Upper lobe of right lung (tissue), 1 donor: Measurements from ENCODE around the gene STXBP5. TPM values are rescaled to one million over a fixed set of nuclear protein-coding genes. Genes with fewer than 3 reads are reported as not detected.

Experiments used
- ATAC-seq: fragments of 200-7000 bp; cut with Tn5 transposase; one replicate; pipeline ENCODE4 v1.9.1; 2020; ENCODE audit warnings: mild to moderate bottlenecking, moderate library complexity
- DNase-seq: peaks from one replicate; pipeline ENCODE4 v3.0.0-alpha.2; 2020
- H3K27ac ChIP-seq: fragments of 200-600 bp; one replicate; pipeline ENCODE4 v1.8.0; 2022
- H3K27me3 ChIP-seq: fragments of 200-600 bp; one replicate; pipeline ENCODE4 v1.8.0; 2022; ENCODE audit warnings: mild to moderate bottlenecking
- H3K36me3 ChIP-seq: fragments of 200-600 bp; one replicate; pipeline ENCODE4 v1.8.0; 2022
- H3K4me1 ChIP-seq: fragments of 200-600 bp; one replicate; pipeline ENCODE4 v1.8.0; 2022
- H3K4me3 ChIP-seq: fragments of 200-600 bp; one replicate; pipeline ENCODE4 v1.8.0; 2022; ENCODE audit warnings: mild to moderate bottlenecking
- H3K9me3 ChIP-seq: fragments of 200-600 bp; one replicate; pipeline ENCODE4 v1.8.0; 2022
- intact Hi-C: fragments of 100-400 bp; cut with DNase I; formaldehyde crosslinking; loops from one replicate; pipeline ENCODE4 v1.11.0; 2022
- total RNA-seq: library from RNA; stranded (reverse); fragmentation: NEBNext Ultra II Directional; extraction: Animal tissue kit (Norgen Biotek cat#: 25700); gene quantifications from one replicate; pipeline ENCODE4 v1.2.1, GENCODE V29; 2021
- TF ChIP-seq, protein P1 (sequence below): fragments of 200-600 bp; IDR thresholded peaks from one replicate; pipeline ENCODE4 v1.8.0; 2022; ENCODE audit warnings: antibody characterized with exemption
- donor health status: DM: no; HTN: yes; CAD: no; lungs with severe emphysema.

The STXBP5 gene
- total RNA-seq, 1 donor from 2014 or later: 22.1 TPM

DNA sequence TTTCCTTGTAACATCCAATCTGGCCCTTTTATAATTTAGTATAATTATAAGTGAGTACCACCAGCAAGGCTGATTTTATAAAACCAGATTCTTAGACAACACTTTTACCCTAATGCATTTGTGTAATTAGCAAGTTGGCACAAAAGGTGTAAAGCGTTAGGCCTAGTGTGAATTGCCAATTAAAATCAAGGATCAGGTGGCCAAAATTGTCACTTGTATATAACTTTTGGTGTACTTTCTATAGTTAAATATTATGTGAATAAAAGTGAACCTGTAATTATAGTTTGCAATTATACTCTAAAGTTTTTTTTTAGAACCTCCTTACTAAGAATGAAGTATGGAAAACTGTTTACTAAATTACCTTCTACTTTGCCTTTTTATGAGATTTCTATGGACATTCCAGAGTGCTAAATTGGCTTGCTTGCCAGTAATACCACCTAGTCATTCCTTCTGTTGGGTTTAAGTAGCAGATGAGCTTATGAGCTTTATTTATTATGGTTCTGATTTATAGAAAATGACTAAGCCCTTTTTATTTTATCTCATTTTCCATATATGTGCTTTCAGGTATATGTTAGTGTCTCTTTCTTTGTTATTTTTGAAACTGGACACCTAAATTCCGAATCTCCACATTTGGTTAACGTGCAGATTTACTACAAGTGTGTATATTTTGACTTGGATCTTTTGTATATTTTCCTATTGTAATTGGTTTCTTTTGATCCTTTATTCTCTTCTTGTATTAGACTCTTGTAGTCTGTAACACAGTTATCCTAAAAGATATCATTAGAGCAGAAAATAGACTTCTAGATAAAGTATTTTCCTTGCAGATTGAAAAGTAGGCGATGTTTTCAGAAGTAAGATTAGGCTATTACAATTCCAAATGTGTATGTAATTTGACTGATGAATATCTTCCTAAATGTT lies 3.9 kb downstream of the STXBP5 start:
- no peak for DNase-seq
- Histone ChIP-seq H3K36me3 (no peaks in the 10 kb centered on the region), H3K27ac (peak overlapping the region; percentile 53), H3K27me3 (no peaks in the 10 kb centered on the region), H3K4me1 (peaks cover 10% of the 10 kb centered on the region), H3K9me3 (no peaks in the 10 kb centered on the region), H3K4me3 (peak overlapping the region; percentile 25)
- intact Hi-C loops: no loop called here
- TF ChIP-seq, protein P1, sequence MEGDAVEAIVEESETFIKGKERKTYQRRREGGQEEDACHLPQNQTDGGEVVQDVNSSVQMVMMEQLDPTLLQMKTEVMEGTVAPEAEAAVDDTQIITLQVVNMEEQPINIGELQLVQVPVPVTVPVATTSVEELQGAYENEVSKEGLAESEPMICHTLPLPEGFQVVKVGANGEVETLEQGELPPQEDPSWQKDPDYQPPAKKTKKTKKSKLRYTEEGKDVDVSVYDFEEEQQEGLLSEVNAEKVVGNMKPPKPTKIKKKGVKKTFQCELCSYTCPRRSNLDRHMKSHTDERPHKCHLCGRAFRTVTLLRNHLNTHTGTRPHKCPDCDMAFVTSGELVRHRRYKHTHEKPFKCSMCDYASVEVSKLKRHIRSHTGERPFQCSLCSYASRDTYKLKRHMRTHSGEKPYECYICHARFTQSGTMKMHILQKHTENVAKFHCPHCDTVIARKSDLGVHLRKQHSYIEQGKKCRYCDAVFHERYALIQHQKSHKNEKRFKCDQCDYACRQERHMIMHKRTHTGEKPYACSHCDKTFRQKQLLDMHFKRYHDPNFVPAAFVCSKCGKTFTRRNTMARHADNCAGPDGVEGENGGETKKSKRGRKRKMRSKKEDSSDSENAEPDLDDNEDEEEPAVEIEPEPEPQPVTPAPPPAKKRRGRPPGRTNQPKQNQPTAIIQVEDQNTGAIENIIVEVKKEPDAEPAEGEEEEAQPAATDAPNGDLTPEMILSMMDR: no peak
- ATAC-seq: no peak

DNA sequence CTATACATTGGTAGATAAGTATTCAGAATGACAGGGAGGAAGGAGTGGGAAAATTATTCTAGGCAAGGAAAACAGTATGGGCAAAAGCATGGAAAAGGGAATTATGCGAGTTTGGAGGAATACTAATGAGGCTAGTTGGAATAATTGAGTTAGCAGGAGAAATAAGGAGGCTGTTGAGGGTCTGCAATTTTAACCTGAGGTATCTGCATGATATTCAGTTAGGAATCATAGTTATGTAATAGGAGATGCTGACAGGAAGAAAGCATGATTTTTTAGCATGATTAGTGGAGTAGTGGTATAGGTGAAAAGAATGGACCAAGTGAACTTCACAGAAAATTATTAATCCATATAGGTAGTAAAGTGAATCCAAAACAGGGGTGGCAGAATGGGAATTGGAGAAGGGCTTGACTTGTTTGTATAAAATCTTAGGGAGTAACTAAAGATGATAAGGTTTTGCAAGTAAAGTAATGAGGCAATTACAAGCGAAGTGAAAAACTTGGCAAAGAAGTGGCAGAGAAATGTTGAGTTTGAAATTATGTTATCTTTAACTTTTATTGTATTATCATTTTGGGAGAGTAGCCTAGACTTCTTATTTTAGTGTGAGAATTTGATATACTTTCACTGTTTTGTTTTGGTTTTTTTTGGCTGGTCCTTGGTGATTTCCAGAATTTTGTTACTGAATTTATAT lies 5.7 kb downstream of the STXBP5 start:
- DNase-seq (no peak), ATAC-seq (no peak)
- Histone ChIP-seq H3K4me3 (no peak overlapping the region), H3K9me3 (no peaks in the 10 kb centered on the region), H3K27ac (no peak overlapping the region), H3K36me3 (no peaks in the 10 kb centered on the region), H3K4me1 (peaks cover 10% of the 10 kb centered on the region), H3K27me3 (no peaks in the 10 kb centered on the region)
- intact Hi-C loops: no loop called here
- TF ChIP-seq, protein P1: no peak

DNA sequence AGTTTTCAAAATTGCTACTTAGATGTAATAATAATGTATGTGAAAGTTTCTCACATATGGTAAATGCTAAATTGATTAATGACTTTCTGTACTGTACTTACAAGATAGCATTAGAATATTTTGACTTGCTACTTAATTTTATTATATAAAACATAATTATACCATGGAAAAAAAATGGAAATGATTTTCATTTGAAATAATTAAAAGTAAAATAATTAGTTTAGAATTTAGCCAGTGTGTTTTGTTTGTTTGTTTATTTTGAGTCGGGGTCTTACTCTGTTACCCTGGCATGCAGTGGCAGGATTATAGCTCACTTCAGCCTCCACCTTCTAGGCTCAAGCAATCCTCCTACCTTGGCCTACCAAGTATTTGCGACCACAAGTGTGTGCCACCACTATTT lies 7.1 kb downstream of the STXBP5 start:
- H3K4me1 ChIP-seq: peaks cover 6% of the 10 kb centered on the region

DNA sequence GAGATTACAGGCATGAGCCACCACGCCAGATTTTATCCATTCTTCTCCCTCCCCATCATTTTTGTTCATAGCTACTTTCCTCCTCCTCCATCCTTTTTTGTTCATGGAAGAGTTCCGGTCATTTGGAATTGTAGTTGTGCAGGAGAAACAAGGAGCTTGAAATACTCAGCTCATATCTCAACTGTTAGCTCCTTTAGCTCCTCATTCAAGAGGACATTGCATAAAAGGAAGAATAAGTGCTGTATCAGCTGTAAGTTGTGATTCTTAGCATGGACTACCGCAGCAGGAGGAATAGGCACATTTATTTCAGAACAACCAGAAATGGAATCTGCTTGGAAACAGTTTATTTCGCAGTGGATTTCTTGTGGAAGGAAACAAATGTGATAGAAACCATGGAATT lies 7.6 kb downstream of the STXBP5 start:
- TF ChIP-seq, protein P1: no peak
- H3K27me3 ChIP-seq: no peaks in the 10 kb centered on the region
- no peaks in the 10 kb centered on the region for H3K36me3 ChIP-seq
- peaks cover 6% of the 10 kb centered on the region for H3K4me1 ChIP-seq
- DNase-seq (no peak), ATAC-seq (no peak)
- intact Hi-C loops: no loop called here
- no peak overlapping the region for H3K27ac ChIP-seq
- no peaks in the 10 kb centered on the region for H3K9me3 ChIP-seq
- H3K4me3 ChIP-seq: no peak overlapping the region

More for the DNA sequence above, 7.1 kb downstream of the STXBP5 start:
- TF ChIP-seq, protein P1: no peak
- Histone ChIP-seq H3K4me3 (no peak overlapping the region), H3K27ac (no peak overlapping the region), H3K27me3 (no peaks in the 10 kb centered on the region), H3K9me3 (no peaks in the 10 kb centered on the region), H3K36me3 (no peaks in the 10 kb centered on the region)
- ATAC-seq (no peak), DNase-seq (no peak)
- intact Hi-C loops: no loop called here

DNA sequence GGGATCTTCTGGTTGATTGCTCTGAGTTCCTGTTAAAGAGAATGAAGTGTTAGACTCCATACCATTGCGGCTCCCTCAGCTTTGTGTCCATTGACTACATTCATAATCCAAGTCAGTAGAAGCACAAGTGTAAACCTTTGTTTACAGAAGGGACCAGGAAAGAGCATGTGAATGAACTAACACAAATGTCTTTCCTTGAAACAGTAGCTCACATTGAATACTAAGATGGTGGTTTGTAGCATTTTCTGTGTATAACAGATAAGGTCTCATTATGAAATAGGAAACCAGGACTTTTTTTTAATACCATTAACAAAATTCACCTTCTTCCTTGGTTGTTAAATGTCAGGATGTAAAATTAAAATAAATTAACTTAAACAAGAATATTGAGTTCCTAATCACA lies 8.4 kb downstream of the STXBP5 start:
- ATAC-seq: no peak
- H3K36me3 ChIP-seq: no peaks in the 10 kb centered on the region

More for the DNA sequence above, 8.4 kb downstream of the STXBP5 start:
- Histone ChIP-seq H3K27ac (no peak overlapping the region), H3K9me3 (no peaks in the 10 kb centered on the region), H3K4me3 (no peak overlapping the region), H3K4me1 (peaks cover 6% of the 10 kb centered on the region), H3K27me3 (no peaks in the 10 kb centered on the region)
- no peak for DNase-seq
- intact Hi-C loops: no loop called here
- TF ChIP-seq, protein P1: no peak
